Calu3 (cell line): ENCODE measurements around the gene SPOCK1. TPM values are rescaled to one million over a fixed set of nuclear protein-coding genes. Genes with fewer than 3 reads are reported as not detected.

Experiments
- BruUV-seq: library from RNA; stranded (reverse); fragments of 400-500 nt; replicated peaks from 2 replicates; lab custom pipeline; 2021; lab: Mats Ljungman, UMichigan
- CTCF ChIA-PET: fragments of 300-600 bp; sonication (Branson Sonifier 250); formaldehyde crosslinking; loops from one replicate; lab custom pipeline; 2022; ENCODE audit warnings: antibody characterized with exemption; lab: Charles Lee
- DNase-seq: peaks from one replicate; pipeline ENCODE4 v3.0.0; 2022
- H3K27ac Mint-ChIP-seq: one replicate; pipeline ENCODE4 v1.8.0; 2022; ENCODE audit warnings: mixed read lengths; ENCODE audit not compliant: unreplicated experiment
- H3K27me3 Mint-ChIP-seq: one replicate; pipeline ENCODE4 v1.8.0; 2022; ENCODE audit warnings: mixed read lengths; ENCODE audit not compliant: unreplicated experiment
- H3K36me3 Mint-ChIP-seq: one replicate; pipeline ENCODE4 v1.8.0; 2022; ENCODE audit warnings: mild to moderate bottlenecking, moderate library complexity, mixed read lengths; ENCODE audit not compliant: insufficient read depth, unreplicated experiment
- H3K4me1 Mint-ChIP-seq: one replicate; pipeline ENCODE4 v1.8.0; 2022; ENCODE audit warnings: mild to moderate bottlenecking, low read depth, mixed read lengths; ENCODE audit not compliant: unreplicated experiment
- H3K4me3 Mint-ChIP-seq: one replicate; pipeline ENCODE4 v1.8.0; 2022; ENCODE audit warnings: mild to moderate bottlenecking, low read depth, moderate library complexity, mixed read lengths; ENCODE audit not compliant: unreplicated experiment
- H3K9me3 Mint-ChIP-seq: one replicate; pipeline ENCODE4 v1.8.0; 2022; ENCODE audit warnings: low read depth, mixed read lengths; ENCODE audit not compliant: unreplicated experiment
- CTCF ChIP-seq: fragments of 200-600 bp; IDR thresholded peaks from one replicate; pipeline ENCODE4 v1.8.0; 2022; ENCODE audit warnings: antibody characterized with exemption; ENCODE audit not compliant: unreplicated experiment
- intact Hi-C: fragments of 100-400 bp; cut with micrococcal nuclease; formaldehyde crosslinking; loops from one replicate; pipeline ENCODE4 v1.10.0; 2022; ENCODE audit not compliant: unreplicated experiment
- total RNA-seq: library from RNA; stranded (reverse); gene quantifications from 2 replicates; pipeline ENCODE4 v1.2.3, GENCODE V29; 2022

The SPOCK1 gene
- total RNA-seq, 1 experiment from 2014 or later: 3.2 TPM

DNA sequence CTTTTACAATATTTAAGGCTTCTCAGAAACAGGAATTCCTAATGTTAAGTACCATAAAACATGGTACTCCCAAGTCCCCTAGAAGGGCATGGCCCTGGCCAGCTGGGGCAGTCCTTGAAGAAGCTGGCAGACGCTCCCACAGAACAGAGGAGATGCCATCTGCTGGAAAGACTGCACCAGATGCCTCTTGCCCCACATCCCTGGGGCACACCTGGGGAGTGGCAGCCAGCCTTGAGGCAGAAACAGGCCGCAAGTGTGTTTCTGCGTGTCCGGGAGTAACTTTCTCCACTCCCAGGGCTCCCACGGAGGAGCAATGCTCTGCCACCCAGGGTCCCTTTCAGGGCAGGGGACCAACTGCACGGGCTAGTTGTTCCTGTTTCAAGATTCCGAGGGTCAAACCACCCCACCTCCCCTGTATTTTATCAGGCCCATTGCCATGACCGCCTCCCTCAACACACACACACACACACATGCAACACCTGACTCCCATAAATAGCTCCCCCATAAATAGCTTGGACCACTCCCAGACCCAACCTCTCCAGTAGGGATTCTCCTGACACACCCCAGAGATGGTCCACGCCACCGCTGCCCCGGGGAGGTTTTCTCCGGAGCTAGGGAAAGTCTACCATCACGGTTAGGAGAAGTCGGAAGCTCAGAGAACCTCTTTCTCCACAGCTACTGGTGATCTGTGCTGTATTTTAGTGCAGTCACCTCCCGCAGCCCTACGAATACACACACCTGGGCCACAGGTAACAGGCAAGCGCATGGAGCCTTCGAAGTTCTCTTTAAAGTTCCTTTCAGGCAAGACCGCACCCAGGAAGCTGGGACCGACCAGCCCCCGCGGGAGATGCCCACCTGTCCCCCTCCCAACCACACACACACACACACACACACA lies 1.5 kb downstream of the SPOCK1 start:
- CTCF ChIA-PET: interaction anchor here (4.0 kb wide), 1 partner anchor 177 kb away, joined by 20 read pairs; no protein-coding TSS in a partner anchor
- no TSS peak for BruUV-seq
- no peak overlapping the region for H3K4me3 Mint-ChIP-seq
- intact Hi-C loops: loop anchor here (2.0 kb wide), 1 partner anchor 695 kb away; no protein-coding TSS in a partner anchor
- H3K27ac Mint-ChIP-seq: no peak overlapping the region
- no peaks in the 10 kb centered on the region for H3K4me1 Mint-ChIP-seq
- no peaks in the 10 kb centered on the region for H3K9me3 Mint-ChIP-seq
- TF ChIP-seq CTCF: no peak
- no peak for DNase-seq
- H3K36me3 Mint-ChIP-seq: no peaks in the 10 kb centered on the region
- H3K27me3 Mint-ChIP-seq: peaks cover 61% of the 10 kb centered on the region

GRCh38 chr5:137496919-137497318 lies 2.2 kb downstream of the SPOCK1 start:
- no peaks in the 10 kb centered on the region for H3K9me3 Mint-ChIP-seq
- no peaks in the 10 kb centered on the region for H3K36me3 Mint-ChIP-seq
- H3K4me1 Mint-ChIP-seq: no peaks in the 10 kb centered on the region
- peaks cover 68% of the 10 kb centered on the region for H3K27me3 Mint-ChIP-seq
- H3K27ac Mint-ChIP-seq: no peak overlapping the region
- intact Hi-C loops: loop anchor here (2.0 kb wide), 1 partner anchor 694 kb away; no protein-coding TSS in a partner anchor
- TF ChIP-seq CTCF: no peak
- no peak overlapping the region for H3K4me3 Mint-ChIP-seq
- no TSS peak for BruUV-seq
- DNase-seq: no peak
- CTCF ChIA-PET: interaction anchor here (4.0 kb wide), 1 partner anchor 176 kb away, joined by 20 read pairs; no protein-coding TSS in a partner anchor

GRCh38 chr5:137492331-137492730 lies 6.8 kb downstream of the SPOCK1 start:
- Mint-ChIP-seq H3K9me3 (no peaks in the 10 kb centered on the region), H3K36me3 (no peaks in the 10 kb centered on the region), H3K27ac (no peak overlapping the region), H3K4me1 (no peaks in the 10 kb centered on the region), H3K27me3 (peaks cover 92% of the 10 kb centered on the region), H3K4me3 (no peak overlapping the region)
- no TSS peak for BruUV-seq
- CTCF ChIA-PET: no interaction called here
- TF ChIP-seq CTCF: no peak
- intact Hi-C loops: no loop called here
- DNase-seq: no peak

- CTCF ChIA-PET: interaction anchor here (1.0 kb wide), 1 partner anchor 171 kb away, joined by 4 read pairs; no protein-coding TSS in a partner anchor
- intact Hi-C loops: no loop called here
- BruUV-seq: no TSS peak
- H3K27me3 Mint-ChIP-seq: peaks cover 80% of the 10 kb centered on the region
- no peaks in the 10 kb centered on the region for H3K36me3 Mint-ChIP-seq
- H3K4me3 Mint-ChIP-seq: no peak overlapping the region
- H3K27ac Mint-ChIP-seq: no peak overlapping the region
- TF ChIP-seq CTCF: no peak
- DNase-seq: no peak
- no peaks in the 10 kb centered on the region for H3K9me3 Mint-ChIP-seq
- no peaks in the 10 kb centered on the region for H3K4me1 Mint-ChIP-seq
These were observed 8.0 kb downstream of the SPOCK1 start for GRCh38 chr5:137491121-137491520.
